Measurements from ENCODE around the gene FAM83B. TPM values are rescaled to one million over a fixed set of nuclear protein-coding genes. Genes with fewer than 3 reads are reported as not detected.

The FAM83B gene
- total RNA-seq, 1 donor from 2014 or later = 11.3 TPM

- no peaks in the 10 kb centered on the region for H3K27me3 Mint-ChIP-seq
- DNase-seq (ENCODE audit: extremely low spot score, unreplicated experiment) = no peak
- H3K4me1 Mint-ChIP-seq (ENCODE audit: unreplicated experiment) = peaks cover 17% of the 10 kb centered on the region
- peaks cover 3% of the 10 kb centered on the region for H3K36me3 Mint-ChIP-seq
- TF ChIP-seq CTCF (conservative IDR thresholded peaks at IDR 0.05) = no peak
- no peak overlapping the region for H3K4me3 Mint-ChIP-seq
- H3K9me3 Mint-ChIP-seq = peaks cover 5% of the 10 kb centered on the region
- no peak overlapping the region for H3K27ac Mint-ChIP-seq
Observed at GRCh38 chr6:54899442-54899841, 52.9 kb downstream of the FAM83B start.

- no peak overlapping the region for H3K27ac Mint-ChIP-seq
- no peaks in the 10 kb centered on the region for H3K27me3 Mint-ChIP-seq
- H3K36me3 Mint-ChIP-seq = peaks cover 3% of the 10 kb centered on the region
- no peak overlapping the region for H3K4me3 Mint-ChIP-seq
- TF ChIP-seq CTCF (conservative IDR thresholded peaks at IDR 0.05) = no peak
- H3K9me3 Mint-ChIP-seq = peaks cover 5% of the 10 kb centered on the region
- peaks cover 17% of the 10 kb centered on the region for H3K4me1 Mint-ChIP-seq (ENCODE audit: unreplicated experiment)
- no peak for DNase-seq (ENCODE audit: extremely low spot score, unreplicated experiment)
Observed at GRCh38 chr6:54899986-54900385, 53.4 kb downstream of the FAM83B start.

GRCh38 chr6:54900666-54901065, 54.1 kb downstream of the FAM83B start:
- DNase-seq (ENCODE audit: extremely low spot score, unreplicated experiment) = no peak
- H3K27ac Mint-ChIP-seq = no peak overlapping the region
- H3K4me1 Mint-ChIP-seq (ENCODE audit: unreplicated experiment) = peaks cover 17% of the 10 kb centered on the region
- peaks cover 5% of the 10 kb centered on the region for H3K9me3 Mint-ChIP-seq
- TF ChIP-seq CTCF (conservative IDR thresholded peaks at IDR 0.05) = no peak
- H3K36me3 Mint-ChIP-seq = peaks cover 3% of the 10 kb centered on the region
- H3K27me3 Mint-ChIP-seq = no peaks in the 10 kb centered on the region
- H3K4me3 Mint-ChIP-seq = no peak overlapping the region

GRCh38 chr6:54903884-54904283, 57.3 kb downstream of the FAM83B start:
- H3K4me3 Mint-ChIP-seq = no peak overlapping the region
- peaks cover 3% of the 10 kb centered on the region for H3K36me3 Mint-ChIP-seq

GRCh38 chr6:54907355-54907754, 60.8 kb downstream of the FAM83B start:
- H3K27me3 Mint-ChIP-seq = no peaks in the 10 kb centered on the region
- H3K36me3 Mint-ChIP-seq = peaks cover 2% of the 10 kb centered on the region
- no peak overlapping the region for H3K27ac Mint-ChIP-seq
- H3K4me1 Mint-ChIP-seq (ENCODE audit: unreplicated experiment) = peaks cover 13% of the 10 kb centered on the region
- no peak for DNase-seq (ENCODE audit: extremely low spot score, unreplicated experiment)
- H3K9me3 Mint-ChIP-seq = peaks cover 2% of the 10 kb centered on the region
- no peak for TF ChIP-seq CTCF (conservative IDR thresholded peaks at IDR 0.05)
- H3K4me3 Mint-ChIP-seq = no peak overlapping the region

More at GRCh38 chr6:54903884-54904283, 57.3 kb downstream of the FAM83B start:
- Mint-ChIP-seq H3K9me3 (peaks cover 5% of the 10 kb centered on the region), H3K4me1 (ENCODE audit: unreplicated experiment) (peaks cover 17% of the 10 kb centered on the region), H3K27ac (no peak overlapping the region), H3K27me3 (no peaks in the 10 kb centered on the region)
- TF ChIP-seq CTCF (conservative IDR thresholded peaks at IDR 0.05) = no peak
- no peak for DNase-seq (ENCODE audit: extremely low spot score, unreplicated experiment)

GRCh38 chr6:54909184-54909583, 62.6 kb downstream of the FAM83B start:
- Mint-ChIP-seq H3K4me3 (no peak overlapping the region), H3K4me1 (ENCODE audit: unreplicated experiment) (peaks cover 13% of the 10 kb centered on the region), H3K27ac (no peak overlapping the region), H3K27me3 (no peaks in the 10 kb centered on the region), H3K36me3 (no peaks in the 10 kb centered on the region), H3K9me3 (no peaks in the 10 kb centered on the region)
- no peak for DNase-seq (ENCODE audit: extremely low spot score, unreplicated experiment)
- TF ChIP-seq CTCF (conservative IDR thresholded peaks at IDR 0.05) = no peak
